Peyer's patch (tissue), 4 donors: ENCODE measurements around the gene FBN3. TPM values are rescaled to one million over a fixed set of nuclear protein-coding genes. Genes with fewer than 3 reads are reported as not detected.
"Not testable (repeated sequence)": the region's sequence is repeated elsewhere in the genome, so short reads cannot be mapped to it uniquely, and the experiment has no call there.

Experiments used
- DNase-seq, 3 donors: peaks; one replicate each; pipeline ENCODE4 v3.0.0-alpha.2; 2017 to 2019
- H3K27ac ChIP-seq, 4 donors: fragments of 200-600 bp; sonication (generic); one replicate each; pipeline ENCODE4 v1.5.1; 2016 to 2019
- H3K27me3 ChIP-seq, 2 donors: fragments of 200-600 bp; sonication (generic); one replicate each; pipeline ENCODE4 v1.5.1; 2019
- H3K36me3 ChIP-seq, 3 donors: fragments of 200-600 bp; sonication (generic); one replicate each; pipeline ENCODE4 v1.5.1; 2016 to 2019
- H3K4me1 ChIP-seq, 4 donors: fragments of 200-600 bp; sonication (generic); one replicate each; pipeline ENCODE4 v1.5.1; 2016 to 2019
- H3K4me3 ChIP-seq, 4 donors: fragments of 200-600 bp; sonication (generic); 1 replicate in 3 of 4; 2 replicates in 1 of 4; pipeline ENCODE4 v1.5.1; 2016 to 2019; ENCODE audit warnings: mild to moderate bottlenecking in 1 of 4
- H3K9me3 ChIP-seq, 4 donors: fragments of 200-600 bp; sonication (generic); one replicate each; pipeline ENCODE4 v1.5.1; 2016 to 2019; ENCODE audit warnings: mild to moderate bottlenecking in 1 of 4
- CTCF ChIP-seq, 6 experiments: fragments of 450-650 bp in 4 of 6; fragments of 200-600 bp in 2 of 6; sonication (generic) in 1 of 6; IDR thresholded peaks; one replicate each; pipeline ENCODE4 v1.5.1; 2017 to 2019; ENCODE audit warnings: antibody characterized with exemption in 6 of 6, mild to moderate bottlenecking in 3 of 6, moderate library complexity in 1 of 6
- POLR2A ChIP-seq, 2 donors: fragments of 450-650 bp; IDR thresholded peaks; one replicate each; pipeline ENCODE4 v1.5.1; 2017; ENCODE audit warnings: antibody characterized with exemption in 2 of 2, mild to moderate bottlenecking in 2 of 2, moderate library complexity in 2 of 2
- total RNA-seq, 4 donors: library from RNA; depleted of rRNA; stranded (reverse); fragments of >200 nt; gene quantifications; one replicate each; pipeline ENCODE4 v1.1.0, GENCODE V29; 2016

FBN3 gene
- total RNA-seq, 4 donors from 2014 or later = 0.28 TPM; not detected in 3

GRCh38 chr19:8028951-8029491, 120.4 kb downstream of the FBN3 start:
- H3K4me3 ChIP-seq = no peak overlapping the region
- H3K4me1 ChIP-seq = peaks cover 0 to 9% (median 0%) of the 10 kb centered on the region in 4 donors
- H3K9me3 ChIP-seq = no peaks in the 10 kb centered on the region
- no peak for DNase-seq
- no peaks in the 10 kb centered on the region for H3K27me3 ChIP-seq
- TF ChIP-seq CTCF (IDR thresholded peaks at IDR 0.05) (no peak), POLR2A (IDR thresholded peaks at IDR 0.05) (no peak)
- no peaks in the 10 kb centered on the region for H3K36me3 ChIP-seq
- peak overlapping the region in 3 of 4 donors; percentile 2 to 60 (median 12) for H3K27ac ChIP-seq

DNA sequence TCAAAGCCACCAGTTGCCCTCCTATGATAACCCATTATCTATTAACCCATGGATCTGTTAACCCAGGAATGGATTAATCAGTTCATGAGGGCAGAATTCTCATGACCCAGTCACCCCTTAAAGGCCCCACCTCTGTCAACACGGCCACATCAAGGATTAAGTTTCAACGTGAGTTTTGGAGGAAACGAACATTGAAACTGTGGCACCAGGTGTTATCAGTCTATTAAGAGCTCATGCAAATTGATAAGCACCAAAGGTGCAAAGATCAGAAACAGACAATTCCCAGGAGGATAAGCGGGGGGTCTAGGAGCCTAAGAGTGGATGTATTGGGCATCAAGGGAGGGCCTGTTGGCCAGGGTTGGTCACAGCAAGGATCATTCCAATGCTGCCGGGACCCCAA, 124.1 kb downstream of the FBN3 start:
- DNase-seq = no peak
- Histone ChIP-seq H3K4me3 (no peak overlapping the region), H3K9me3 (no peaks in the 10 kb centered on the region), H3K4me1 (no peaks in the 10 kb centered on the region), H3K36me3 (no peaks in the 10 kb centered on the region), H3K27me3 (no peaks in the 10 kb centered on the region), H3K27ac (peak overlapping the region in 2 of 4 donors; percentile 2 to 23)
- TF ChIP-seq CTCF (IDR thresholded peaks at IDR 0.05) (no peak), POLR2A (IDR thresholded peaks at IDR 0.05) (no peak)

DNA sequence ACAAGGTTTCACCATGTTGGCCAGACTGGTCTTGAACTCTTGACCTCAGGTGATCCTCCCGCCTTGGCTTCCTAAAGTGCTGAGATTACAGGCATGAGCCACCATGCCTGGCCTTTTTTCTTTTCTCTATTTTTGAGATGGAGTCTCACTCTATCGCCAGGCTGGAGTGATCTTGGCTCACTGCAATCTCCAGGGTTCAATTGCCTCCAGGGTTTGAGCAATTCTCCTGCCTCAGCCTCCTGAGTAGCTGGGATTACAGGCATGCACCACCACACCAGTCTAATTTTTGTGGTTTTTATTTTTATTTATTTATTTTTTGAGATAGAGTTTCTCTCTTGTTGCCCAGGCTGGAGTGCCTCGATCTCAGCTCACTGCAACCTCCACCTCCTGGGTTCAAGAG, 125.1 kb downstream of the FBN3 start:
- not testable (repeated sequence) for H3K36me3 ChIP-seq, H3K27ac ChIP-seq, DNase-seq, H3K4me3 ChIP-seq, H3K4me1 ChIP-seq, H3K27me3 ChIP-seq, H3K9me3 ChIP-seq

GRCh38 chr19:8023371-8023770, 126.0 kb downstream of the FBN3 start:
- no peaks in the 10 kb centered on the region for H3K9me3 ChIP-seq
- TF ChIP-seq POLR2A (IDR thresholded peaks at IDR 0.05) (no peak), CTCF (IDR thresholded peaks at IDR 0.05) (no peak)
- no peak overlapping the region for H3K27ac ChIP-seq
- H3K4me1 ChIP-seq = no peaks in the 10 kb centered on the region
- H3K27me3 ChIP-seq = no peaks in the 10 kb centered on the region
- H3K4me3 ChIP-seq = no peak overlapping the region
- H3K36me3 ChIP-seq = no peaks in the 10 kb centered on the region
- DNase-seq = no peak

DNA sequence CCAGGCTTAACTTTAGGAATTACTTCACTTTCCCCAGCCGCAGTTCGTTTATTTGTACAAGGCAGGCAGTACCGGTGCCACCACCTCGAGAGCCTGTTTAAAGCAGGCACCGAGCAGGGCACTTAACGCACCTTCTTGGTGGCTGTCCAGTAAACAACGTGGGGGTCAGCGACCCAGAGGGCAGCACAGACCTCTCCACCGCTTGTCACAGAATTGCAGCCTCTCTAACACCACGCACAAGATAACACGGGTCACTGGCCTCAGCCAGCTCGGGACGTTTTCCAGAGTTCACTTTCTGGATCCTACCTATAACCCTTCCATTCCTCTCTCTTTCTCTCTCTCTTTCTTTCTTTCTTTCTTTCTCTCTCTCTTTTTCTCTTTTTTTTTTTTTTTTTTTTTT, 127.1 kb downstream of the FBN3 start:
- H3K4me3 ChIP-seq = no peak overlapping the region
- no peak for TF ChIP-seq POLR2A (IDR thresholded peaks at IDR 0.05)
- TF ChIP-seq CTCF (IDR thresholded peaks at IDR 0.05) = no peak

DNA sequence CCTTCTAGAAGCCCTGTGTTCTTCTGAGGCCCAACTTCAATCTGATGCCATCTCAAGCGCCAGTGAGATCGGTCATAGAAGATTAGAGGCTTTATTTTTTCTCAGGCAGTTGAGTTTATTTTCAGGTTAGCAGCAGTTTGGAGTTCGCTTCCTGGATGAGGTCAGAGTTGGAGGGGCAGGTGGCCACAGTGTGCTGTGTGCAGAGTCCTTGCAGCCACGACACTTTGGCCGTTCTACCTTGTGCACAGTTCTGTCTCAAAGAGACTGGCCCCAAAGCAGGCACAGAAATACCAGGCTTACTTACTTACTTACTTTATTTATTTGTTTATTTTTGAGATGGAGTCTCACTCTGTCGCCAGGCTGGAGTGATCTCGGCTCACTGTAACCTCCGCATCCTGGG, 128.0 kb downstream of the FBN3 start:
- H3K9me3 ChIP-seq = no peaks in the 10 kb centered on the region
- no peaks in the 10 kb centered on the region for H3K4me1 ChIP-seq
- no peak overlapping the region for H3K27ac ChIP-seq
- no peak overlapping the region for H3K4me3 ChIP-seq
- H3K27me3 ChIP-seq = no peaks in the 10 kb centered on the region
- no peak for TF ChIP-seq CTCF (IDR thresholded peaks at IDR 0.05)
- no peak for TF ChIP-seq POLR2A (IDR thresholded peaks at IDR 0.05)
- no peaks in the 10 kb centered on the region for H3K36me3 ChIP-seq
- no peak for DNase-seq

More for the DNA sequence above, 127.1 kb downstream of the FBN3 start:
- Histone ChIP-seq H3K27ac (no peak overlapping the region), H3K27me3 (no peaks in the 10 kb centered on the region), H3K36me3 (no peaks in the 10 kb centered on the region), H3K4me1 (no peaks in the 10 kb centered on the region), H3K9me3 (no peaks in the 10 kb centered on the region)
- DNase-seq = no peak
